GM21723 (cell line): ENCODE data around the gene GNS.

Source experiments
- ATAC-seq: cut with Tn5 transposase; IDR thresholded peaks from one replicate; pipeline ENCODE4 v1.9.1; 2021; ENCODE audit warnings: mild to moderate bottlenecking, moderate library complexity; ENCODE audit not compliant: unreplicated experiment

GNS gene

DNA sequence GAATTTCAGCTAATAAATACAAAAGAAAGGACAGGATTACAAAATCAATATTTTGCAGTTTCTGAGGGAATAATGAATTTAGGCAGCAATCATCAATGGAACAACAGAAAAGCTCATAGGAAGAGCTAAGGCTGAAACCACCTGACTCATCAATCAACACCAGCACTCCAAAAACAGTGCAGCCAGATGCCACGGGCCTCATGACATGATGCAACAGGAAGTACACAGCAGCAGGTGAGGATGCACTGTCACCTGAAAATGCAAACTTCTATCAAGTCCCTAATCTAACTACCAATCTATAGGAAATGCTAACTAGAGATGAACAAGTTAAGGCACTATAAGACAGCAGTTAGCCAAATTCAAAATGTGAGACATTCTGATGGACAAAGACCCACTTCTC, 21.7 kb downstream of the GNS start:
- ATAC-seq = no peak

- ATAC-seq = no peak
These were observed 22.4 kb downstream of the GNS start for GRCh38 chr12:64736771-64737170.

DNA sequence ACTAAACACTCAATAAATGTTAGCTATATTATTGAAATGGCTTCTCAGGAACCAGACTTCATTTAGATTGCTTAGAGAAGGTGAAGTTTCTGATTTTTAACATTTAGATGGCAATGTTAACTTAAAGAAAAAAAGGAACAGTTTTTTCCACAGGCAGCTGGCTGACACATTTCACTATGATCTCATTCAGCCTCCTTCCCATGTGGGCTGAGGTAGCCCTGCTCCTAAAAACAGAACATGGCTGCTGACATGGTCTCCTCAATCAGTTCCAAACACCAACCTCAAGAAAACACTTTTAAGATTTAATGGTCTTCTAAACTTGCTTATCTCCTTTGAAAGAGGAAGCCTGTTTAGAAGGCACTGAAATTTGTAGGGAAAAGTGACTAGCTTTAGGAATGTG, 23.8 kb downstream of the GNS start:
- no peak for ATAC-seq

DNA sequence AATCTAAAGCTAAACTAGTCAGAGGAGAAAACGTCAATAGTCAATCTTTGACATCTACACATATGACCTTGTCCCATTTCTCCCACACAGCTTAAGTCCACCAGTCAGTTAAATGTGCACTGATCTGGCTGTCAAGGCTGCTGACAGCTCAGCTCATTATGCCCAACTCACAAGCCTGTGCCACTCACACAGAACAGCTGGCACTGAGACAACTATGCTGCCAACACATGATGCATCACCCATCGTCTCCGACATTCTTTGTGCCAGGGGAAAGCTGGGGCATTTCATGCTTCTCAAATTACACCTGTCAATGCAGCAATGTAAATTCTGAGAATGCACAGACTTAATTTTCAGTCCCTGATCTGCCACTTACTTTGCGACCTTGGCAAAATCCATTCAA, 25.3 kb downstream of the GNS start:
- ATAC-seq = no peak

GRCh38 chr12:64731683-64732082, 27.5 kb downstream of the GNS start:
- ATAC-seq = no peak

GRCh38 chr12:64730588-64730969, 28.6 kb downstream of the GNS start:
- ATAC-seq = peak; percentile 17

GRCh38 chr12:64729909-64730587, 29.2 kb downstream of the GNS start:
- ATAC-seq = peak; percentile 54

- ATAC-seq = no peak
These were observed 34.9 kb downstream of the GNS start for GRCh38 chr12:64724201-64724745.

GRCh38 chr12:64723630-64724029, 35.6 kb downstream of the GNS start:
- no peak for ATAC-seq

DNA sequence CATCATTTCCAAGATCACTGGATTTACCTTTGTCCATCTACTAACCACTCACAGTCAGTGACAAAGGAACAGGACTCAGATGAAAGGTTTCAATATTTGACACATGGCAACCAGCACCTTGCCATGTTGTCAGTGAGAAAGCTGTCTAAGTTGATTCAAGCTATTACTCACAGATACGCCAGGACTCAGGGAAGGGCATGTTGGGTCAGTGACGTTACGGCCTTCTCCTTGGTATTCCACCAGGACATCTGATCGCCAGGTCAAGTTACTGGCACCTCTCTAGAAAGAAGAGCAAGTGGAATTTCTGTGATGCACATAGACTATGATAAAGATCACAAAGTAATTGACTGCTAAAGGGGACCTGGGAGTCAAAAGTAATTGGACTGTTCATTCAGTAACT, 36.4 kb downstream of the GNS start:
- no peak for ATAC-seq

- no peak for ATAC-seq
These were observed 38.3 kb downstream of the GNS start for GRCh38 chr12:64720884-64721283.

DNA sequence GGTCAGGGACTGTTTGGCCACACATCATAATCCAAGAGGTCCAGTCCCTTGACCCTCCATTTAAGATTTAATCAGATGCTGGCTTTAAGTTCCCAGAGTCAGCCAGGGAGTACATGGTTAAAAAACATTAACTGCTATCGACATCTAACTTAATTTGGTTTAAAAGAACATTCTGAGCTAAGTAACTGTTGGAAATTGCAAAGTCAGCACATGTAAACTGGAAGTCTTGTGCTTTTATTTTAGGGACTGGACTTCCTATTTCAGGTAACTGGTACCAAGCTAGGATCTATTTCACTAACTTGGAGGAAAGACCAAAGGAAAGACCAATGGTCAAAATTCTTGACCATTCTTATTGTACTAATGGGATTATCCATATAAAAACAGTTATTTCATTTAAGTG, 40.6 kb downstream of the GNS start:
- ATAC-seq = no peak

DNA sequence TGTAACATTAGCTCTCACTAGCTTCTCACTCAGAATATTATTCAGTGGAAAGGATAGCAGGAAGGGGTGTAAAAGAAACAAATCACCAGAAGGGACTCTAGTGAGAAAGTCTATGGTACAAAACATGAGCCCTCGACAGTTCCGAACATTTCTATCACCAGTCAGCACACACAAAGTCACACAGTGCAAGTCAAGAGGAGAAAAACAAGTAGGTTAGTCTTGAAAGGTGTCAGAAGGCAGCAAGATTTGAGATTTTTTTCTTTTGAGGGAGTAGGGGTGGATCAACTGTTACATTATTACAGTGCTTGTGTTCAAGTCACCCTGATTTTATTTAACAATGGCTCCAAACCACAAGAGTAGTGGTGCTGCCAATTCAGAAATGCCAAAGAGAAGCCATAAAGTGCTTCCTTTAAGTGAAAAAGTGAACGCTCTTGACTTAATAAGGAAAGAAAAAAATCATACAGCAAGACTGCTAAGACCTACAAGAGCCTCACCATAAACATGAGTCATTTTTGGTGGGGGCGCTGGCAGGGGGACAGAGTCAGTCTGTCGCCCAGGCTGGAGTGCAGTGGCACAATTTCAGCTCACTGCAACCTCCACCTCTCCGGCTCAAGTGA, 42.3 kb downstream of the GNS start:
- ATAC-seq = no peak

DNA sequence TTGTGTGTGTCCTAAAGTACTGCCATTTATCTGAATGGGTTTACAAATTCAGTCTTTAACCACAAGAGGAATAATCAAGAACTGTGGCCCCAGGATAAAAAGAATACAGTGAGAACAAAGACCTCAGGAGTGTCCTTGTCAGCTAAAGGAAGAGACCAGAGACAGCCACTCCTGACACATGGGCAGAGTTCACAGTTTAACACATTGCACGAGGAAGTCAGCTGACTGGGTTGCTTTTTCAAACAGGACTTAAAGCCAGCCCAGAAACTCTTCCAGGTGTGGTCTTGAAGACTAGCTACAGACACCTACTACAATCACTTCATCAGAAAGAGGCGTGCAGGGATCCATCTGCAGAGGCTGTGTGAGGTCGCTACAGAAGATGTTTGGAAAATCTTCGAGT, 42.8 kb downstream of the GNS start:
- ATAC-seq = no peak

- peak; percentile 71 for ATAC-seq
These were observed 44.6 kb downstream of the GNS start for GRCh38 chr12:64714551-64714968.

- no peak for ATAC-seq
These were observed 45.8 kb downstream of the GNS start for GRCh38 chr12:64713376-64713775.

DNA sequence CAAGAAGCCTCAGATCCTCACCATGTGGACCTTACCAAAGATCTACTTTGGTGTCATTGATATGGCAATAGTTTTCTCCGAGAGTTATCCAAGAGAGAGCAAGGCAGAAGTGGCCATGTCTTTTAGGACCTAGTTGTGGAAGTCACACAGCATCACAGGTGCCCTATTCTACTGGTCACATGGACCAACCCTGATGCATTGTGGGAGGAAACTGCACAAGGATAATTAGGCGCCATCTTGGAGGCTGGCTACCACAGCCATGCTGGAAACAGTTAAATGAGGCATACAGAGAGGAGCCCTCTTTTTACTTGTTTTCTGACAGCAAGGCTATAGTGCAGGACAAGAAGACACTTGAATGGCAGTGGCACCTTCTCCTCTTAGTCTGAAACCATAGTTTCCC, 49.8 kb downstream of the GNS start:
- no peak for ATAC-seq

DNA sequence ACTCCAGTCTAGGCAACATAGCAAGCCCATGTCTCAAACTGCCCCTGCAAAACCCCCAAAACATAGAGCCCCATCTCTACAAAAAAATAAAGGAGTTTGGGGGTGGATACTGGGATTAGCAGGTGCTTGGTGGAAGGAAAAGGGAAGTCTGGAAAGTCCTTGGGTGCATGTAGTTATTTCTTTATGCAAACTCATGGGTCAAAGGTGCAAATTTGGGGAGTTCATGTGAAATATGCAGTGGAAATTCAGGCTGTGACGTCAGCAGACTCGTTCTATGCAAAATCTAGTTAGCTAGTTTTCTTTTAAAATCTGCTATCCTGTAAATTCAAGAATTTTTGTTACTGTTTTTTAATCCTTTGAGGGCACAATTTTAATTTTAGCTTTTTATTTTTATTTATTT, 51.3 kb downstream of the GNS start:
- no peak for ATAC-seq

GRCh38 chr12:64707362-64707761, 51.8 kb downstream of the GNS start:
- no peak for ATAC-seq

DNA sequence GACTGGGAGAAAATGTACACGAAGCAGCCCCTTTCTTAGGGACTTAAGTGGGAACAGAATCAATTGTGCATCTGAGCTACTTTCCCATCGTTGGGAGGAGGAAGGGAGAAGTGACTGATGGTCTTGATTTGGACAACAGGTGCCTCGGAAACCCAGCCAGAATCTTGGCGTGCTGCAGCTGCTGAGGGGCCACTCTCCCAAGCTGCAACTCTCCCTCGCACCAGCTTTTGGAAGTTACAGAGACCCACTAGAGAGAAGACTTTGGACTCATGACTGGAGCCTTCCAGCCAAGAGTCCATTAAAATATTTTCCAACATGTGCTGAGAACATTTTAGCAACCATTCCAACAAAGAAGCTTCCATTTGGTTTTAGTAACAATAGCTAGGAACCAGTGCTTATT, 52.3 kb downstream of the GNS start:
- no peak for ATAC-seq

DNA sequence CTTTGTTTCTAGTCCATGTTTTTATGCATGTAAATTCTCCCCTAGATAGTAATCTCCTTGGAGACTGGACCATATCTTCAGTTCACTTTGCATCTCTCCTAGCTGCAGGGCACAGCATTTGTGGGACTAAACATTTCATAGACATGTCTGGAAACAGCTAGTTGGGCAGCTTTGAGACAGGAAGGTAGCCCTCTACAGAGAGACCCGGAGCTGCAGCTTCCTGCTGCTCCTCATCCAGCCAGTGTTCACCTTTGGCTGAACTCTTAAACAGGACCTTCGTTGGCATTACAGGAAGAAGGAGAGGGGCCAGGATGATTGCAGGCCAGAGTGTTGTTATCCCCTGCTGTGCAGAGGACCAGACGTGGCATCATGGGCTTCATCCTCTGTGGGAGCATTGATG, 52.9 kb downstream of the GNS start:
- no peak for ATAC-seq

GRCh38 chr12:64701283-64701682, 57.9 kb downstream of the GNS start:
- ATAC-seq = no peak

- ATAC-seq = no peak
These were observed 58.7 kb downstream of the GNS start for GRCh38 chr12:64700532-64700931.
